Stimulated activated naive CD8-positive, alpha-beta T cell treated with anti-CD3 and anti-CD28 coated beads, Interleukin-15, Interleukin-2, amounts not matched to agents 100 U/mL and 50 U/mL, for 24 hours (primary cell): ENCODE data around the gene ZSCAN23.
"Not testable (repeated sequence)": the region's sequence is repeated elsewhere in the genome, so short reads cannot be mapped to it uniquely, and the experiment has no call there.

Source experiments
- ATAC-seq: fragments of 150-1000 bp; cut with Tn5 transposase; one replicate; pipeline ENCODE4 v1.10.0; 2021
- DNase-seq: peaks from one replicate; pipeline ENCODE4 v3.0.0; 2021

The ZSCAN23 gene

GRCh38 chr6:28443112-28443773 lies at the start of gene ZSCAN23:
TSS of gene ZSCAN23 (minus strand) at chr6:28443491. CDS start at chr6:28436266, 7,225 bp downstream.
- ATAC-seq (peak; percentile 95), DNase-seq (peak; percentile 83)

GRCh38 chr6:28491984-28492317 lies 48.7 kb upstream of the ZSCAN23 start:
- DNase-seq (no peak), ATAC-seq (no peak)

- ATAC-seq (no peak), DNase-seq (no peak)
These were observed 47.1 kb upstream of the ZSCAN23 start for GRCh38 chr6:28490205-28490890.

- ATAC-seq (peak; percentile 88), DNase-seq (peak; percentile 65)
These were observed 46.3 kb upstream of the ZSCAN23 start for GRCh38 chr6:28489366-28490204.

- ATAC-seq (no peak), DNase-seq (peak; percentile 68)
These were observed 45.6 kb upstream of the ZSCAN23 start for GRCh38 chr6:28488916-28489365.

- no peak for ATAC-seq
- DNase-seq = no peak
These were observed 43.9 kb upstream of the ZSCAN23 start for GRCh38 chr6:28486988-28487742.

- ATAC-seq = no peak
These were observed 43.2 kb upstream of the ZSCAN23 start for GRCh38 chr6:28486533-28486932.

GRCh38 chr6:28485482-28485881 lies 42.2 kb upstream of the ZSCAN23 start:
- DNase-seq = no peak
- ATAC-seq = no peak

More at GRCh38 chr6:28486533-28486932, 43.2 kb upstream of the ZSCAN23 start:
- no peak for DNase-seq

- ATAC-seq = no peak
- DNase-seq = no peak
These were observed 37.1 kb upstream of the ZSCAN23 start for GRCh38 chr6:28480253-28480932.

GRCh38 chr6:28478518-28478917 lies 35.2 kb upstream of the ZSCAN23 start:
- ATAC-seq = no peak
- no peak for DNase-seq

- DNase-seq (peak; percentile 14), ATAC-seq (peak; percentile 98)
These were observed 31.3 kb upstream of the ZSCAN23 start for GRCh38 chr6:28474441-28475219.

GRCh38 chr6:28469153-28469745 lies 26.0 kb upstream of the ZSCAN23 start:
- not testable (repeated sequence) for DNase-seq, ATAC-seq

- no peak for ATAC-seq
- DNase-seq = no peak
These were observed 24.8 kb upstream of the ZSCAN23 start for GRCh38 chr6:28468056-28468455.

GRCh38 chr6:28462401-28462800 lies 19.1 kb upstream of the ZSCAN23 start:
- ATAC-seq (no peak), DNase-seq (no peak)

- ATAC-seq (no peak), DNase-seq (no peak)
These were observed 15.3 kb upstream of the ZSCAN23 start for GRCh38 chr6:28458568-28458967.

- ATAC-seq = no peak
- DNase-seq = no peak
These were observed 5.8 kb upstream of the ZSCAN23 start for GRCh38 chr6:28449056-28449455.

- not testable (repeated sequence) for ATAC-seq, DNase-seq
These were observed 4.2 kb upstream of the ZSCAN23 start for GRCh38 chr6:28447512-28447906.

- peak; percentile 25 for DNase-seq
- ATAC-seq = no peak
These were observed 3.7 kb upstream of the ZSCAN23 start for GRCh38 chr6:28446818-28447511.

- ATAC-seq = not testable (repeated sequence)
- peak; percentile 37 for DNase-seq
These were observed 1.5 kb upstream of the ZSCAN23 start for GRCh38 chr6:28444759-28445158.

- DNase-seq = no peak
- ATAC-seq = no peak
These were observed 705 bp downstream of the ZSCAN23 start for GRCh38 chr6:28442586-28442985.
